HCT116 (cell line): ENCODE data around the gene PPDPF. TPM values are rescaled to one million over a fixed set of nuclear protein-coding genes. Genes with fewer than 3 reads are reported as not detected.

Experiments
- EZH2 ChIP-seq: fragments of 200-600 bp; sonication (generic); IDR thresholded peaks from 2 replicates; pipeline ENCODE4 v1.6.1; 2017; ENCODE audit warnings: antibody characterized with exemption, mixed run types
- SIN3A ChIP-seq: IDR thresholded peaks from 2 replicates; pipeline ENCODE4 v1.6.1; 2012; ENCODE audit warnings: low read depth
- SP1 ChIP-seq: IDR thresholded peaks from 2 replicates; pipeline ENCODE4 v1.6.1; 2012; ENCODE audit warnings: low read depth
- ZFX ChIP-seq: fragments of 450-650 bp; IDR thresholded peaks from 2 replicates; pipeline ENCODE4 v1.6.1; 2017
- total RNA-seq: library from RNA; stranded (reverse); gene quantifications from one replicate; pipeline ENCODE4 v1.2.1, GENCODE V29; 2021; ENCODE audit not compliant: unreplicated experiment
- TF ChIP-seq, protein P1 (sequence below): IDR thresholded peaks from 2 replicates; pipeline ENCODE4 v1.6.1; 2012; ENCODE audit warnings: low read depth
- TF ChIP-seq, protein P2 (sequence below): IDR thresholded peaks from 2 replicates; pipeline ENCODE4 v1.6.1; 2012
- TF ChIP-seq, protein P3 (sequence below), 3 experiments: fragments of 200-600 bp in 1 of 3; sonication (generic) in 1 of 3; IDR thresholded peaks in 2 of 3; conservative IDR thresholded peaks in 1 of 3; 2 replicates each; pipeline ENCODE4 v1.5.1; 2012 to 2017; ENCODE audit warnings: low read depth in 2 of 3, low read length in 2 of 3, antibody characterized with exemption in 1 of 3, borderline replicate concordance in 1 of 3, control low read depth in 1 of 3, mild to moderate bottlenecking in 1 of 3, mixed read lengths in 1 of 3, mixed run types in 1 of 3, moderate library complexity in 1 of 3; ENCODE audit not compliant: insufficient read depth in 1 of 3

PPDPF gene
- total RNA-seq, 1 experiment from 2014 or later = 346 TPM

DNA sequence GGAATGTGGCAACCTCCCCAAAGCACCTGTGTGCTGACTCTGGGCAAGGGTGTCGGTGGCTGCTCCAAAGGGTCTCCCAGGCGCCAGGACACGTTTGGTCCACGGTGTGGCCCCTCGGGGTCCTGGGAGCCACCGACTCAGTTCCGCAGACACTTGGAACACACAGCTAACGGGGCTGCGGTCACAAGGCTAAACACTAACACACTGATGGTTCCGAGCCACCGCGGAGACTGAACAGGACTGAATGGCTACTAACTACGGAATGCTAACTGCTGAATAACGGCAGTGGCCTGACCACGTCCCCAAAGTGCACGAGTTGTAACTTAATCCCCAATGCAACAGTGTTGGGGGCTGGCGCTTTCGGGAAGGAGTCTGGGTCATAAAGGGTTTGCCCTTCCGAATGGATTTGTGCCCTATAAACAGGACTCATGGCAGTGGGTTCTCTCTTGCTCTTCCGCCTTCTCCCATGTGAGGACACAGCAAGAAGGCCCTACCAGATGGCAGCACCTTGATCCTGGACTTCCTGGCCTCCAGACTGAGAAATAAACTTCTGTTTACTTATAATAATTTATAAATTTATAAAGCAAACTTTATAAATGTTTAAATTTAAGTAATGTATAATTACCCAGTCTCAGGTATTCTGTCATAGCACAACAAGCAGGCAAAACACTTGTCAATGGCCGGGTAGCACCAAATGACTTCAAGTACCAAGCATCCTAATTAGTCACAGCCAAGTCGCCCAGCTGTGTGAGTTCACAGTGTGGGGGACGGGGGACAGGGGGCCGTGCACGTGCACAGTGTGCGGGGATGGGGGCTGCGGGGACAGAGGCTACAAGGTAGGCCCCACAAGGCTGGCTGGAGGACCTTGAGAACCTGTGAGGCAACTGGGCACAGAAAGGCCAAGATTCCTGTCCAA, 19.4 kb upstream of the PPDPF start (continued):
- TF ChIP-seq, protein P1, sequence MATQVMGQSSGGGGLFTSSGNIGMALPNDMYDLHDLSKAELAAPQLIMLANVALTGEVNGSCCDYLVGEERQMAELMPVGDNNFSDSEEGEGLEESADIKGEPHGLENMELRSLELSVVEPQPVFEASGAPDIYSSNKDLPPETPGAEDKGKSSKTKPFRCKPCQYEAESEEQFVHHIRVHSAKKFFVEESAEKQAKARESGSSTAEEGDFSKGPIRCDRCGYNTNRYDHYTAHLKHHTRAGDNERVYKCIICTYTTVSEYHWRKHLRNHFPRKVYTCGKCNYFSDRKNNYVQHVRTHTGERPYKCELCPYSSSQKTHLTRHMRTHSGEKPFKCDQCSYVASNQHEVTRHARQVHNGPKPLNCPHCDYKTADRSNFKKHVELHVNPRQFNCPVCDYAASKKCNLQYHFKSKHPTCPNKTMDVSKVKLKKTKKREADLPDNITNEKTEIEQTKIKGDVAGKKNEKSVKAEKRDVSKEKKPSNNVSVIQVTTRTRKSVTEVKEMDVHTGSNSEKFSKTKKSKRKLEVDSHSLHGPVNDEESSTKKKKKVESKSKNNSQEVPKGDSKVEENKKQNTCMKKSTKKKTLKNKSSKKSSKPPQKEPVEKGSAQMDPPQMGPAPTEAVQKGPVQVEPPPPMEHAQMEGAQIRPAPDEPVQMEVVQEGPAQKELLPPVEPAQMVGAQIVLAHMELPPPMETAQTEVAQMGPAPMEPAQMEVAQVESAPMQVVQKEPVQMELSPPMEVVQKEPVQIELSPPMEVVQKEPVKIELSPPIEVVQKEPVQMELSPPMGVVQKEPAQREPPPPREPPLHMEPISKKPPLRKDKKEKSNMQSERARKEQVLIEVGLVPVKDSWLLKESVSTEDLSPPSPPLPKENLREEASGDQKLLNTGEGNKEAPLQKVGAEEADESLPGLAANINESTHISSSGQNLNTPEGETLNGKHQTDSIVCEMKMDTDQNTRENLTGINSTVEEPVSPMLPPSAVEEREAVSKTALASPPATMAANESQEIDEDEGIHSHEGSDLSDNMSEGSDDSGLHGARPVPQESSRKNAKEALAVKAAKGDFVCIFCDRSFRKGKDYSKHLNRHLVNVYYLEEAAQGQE = no peak
- no peak for TF ChIP-seq SIN3A
- TF ChIP-seq, protein P2, sequence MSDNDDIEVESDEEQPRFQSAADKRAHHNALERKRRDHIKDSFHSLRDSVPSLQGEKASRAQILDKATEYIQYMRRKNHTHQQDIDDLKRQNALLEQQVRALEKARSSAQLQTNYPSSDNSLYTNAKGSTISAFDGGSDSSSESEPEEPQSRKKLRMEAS = no peak
- TF ChIP-seq, protein P3, sequence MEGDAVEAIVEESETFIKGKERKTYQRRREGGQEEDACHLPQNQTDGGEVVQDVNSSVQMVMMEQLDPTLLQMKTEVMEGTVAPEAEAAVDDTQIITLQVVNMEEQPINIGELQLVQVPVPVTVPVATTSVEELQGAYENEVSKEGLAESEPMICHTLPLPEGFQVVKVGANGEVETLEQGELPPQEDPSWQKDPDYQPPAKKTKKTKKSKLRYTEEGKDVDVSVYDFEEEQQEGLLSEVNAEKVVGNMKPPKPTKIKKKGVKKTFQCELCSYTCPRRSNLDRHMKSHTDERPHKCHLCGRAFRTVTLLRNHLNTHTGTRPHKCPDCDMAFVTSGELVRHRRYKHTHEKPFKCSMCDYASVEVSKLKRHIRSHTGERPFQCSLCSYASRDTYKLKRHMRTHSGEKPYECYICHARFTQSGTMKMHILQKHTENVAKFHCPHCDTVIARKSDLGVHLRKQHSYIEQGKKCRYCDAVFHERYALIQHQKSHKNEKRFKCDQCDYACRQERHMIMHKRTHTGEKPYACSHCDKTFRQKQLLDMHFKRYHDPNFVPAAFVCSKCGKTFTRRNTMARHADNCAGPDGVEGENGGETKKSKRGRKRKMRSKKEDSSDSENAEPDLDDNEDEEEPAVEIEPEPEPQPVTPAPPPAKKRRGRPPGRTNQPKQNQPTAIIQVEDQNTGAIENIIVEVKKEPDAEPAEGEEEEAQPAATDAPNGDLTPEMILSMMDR (IDR thresholded peaks at IDR 0.05 in 2 of 3, conservative IDR thresholded peaks at IDR 0.05 in 1 of 3; ENCODE audit: borderline replicate concordance in 1 of 3, insufficient read depth in 1 of 3, low read depth in 2 of 3, low read length in 2 of 3) = no peak
- TF ChIP-seq EZH2 = no peak
- no peak for TF ChIP-seq ZFX
- no peak for TF ChIP-seq SP1
